ENCODE data around the gene FAM98C.

Gene FAM98C

GRCh38 chr19:38441657-38442348 is 38.9 kb downstream of the FAM98C start:
- Mint-ChIP-seq H3K4me1 (peaks cover 11% of the 10 kb centered on the region), H3K27me3 (ENCODE audit: low read depth) (peaks cover 3% of the 10 kb centered on the region), H3K4me3 (no peak overlapping the region), H3K9me3 (no peaks in the 10 kb centered on the region), H3K27ac (peak overlapping the region in 2 of 3 experiments; percentile 18 to 37), H3K36me3 (ENCODE audit: low read depth) (no peaks in the 10 kb centered on the region)
- no peak for TF ChIP-seq CTCF (IDR thresholded peaks at IDR 0.05; ENCODE audit: unreplicated experiment in 3 of 3)

- Mint-ChIP-seq H3K36me3 (ENCODE audit: low read depth) (no peaks in the 10 kb centered on the region), H3K27me3 (ENCODE audit: low read depth) (peaks cover 3% of the 10 kb centered on the region)
- TF ChIP-seq CTCF (IDR thresholded peaks at IDR 0.05; ENCODE audit: unreplicated experiment in 3 of 3) = no peak
Observed at GRCh38 chr19:38442736-38443135, 39.8 kb downstream of the FAM98C start.

GRCh38 chr19:38443458-38443999 is 40.6 kb downstream of the FAM98C start:
- Mint-ChIP-seq H3K4me1 (peaks cover 5% of the 10 kb centered on the region), H3K36me3 (ENCODE audit: low read depth) (no peaks in the 10 kb centered on the region), H3K4me3 (no peak overlapping the region), H3K9me3 (no peaks in the 10 kb centered on the region), H3K27me3 (ENCODE audit: low read depth) (peaks cover 3% of the 10 kb centered on the region), H3K27ac (no peak overlapping the region)
- TF ChIP-seq CTCF (IDR thresholded peaks at IDR 0.05; ENCODE audit: unreplicated experiment in 3 of 3) = no peak

More at GRCh38 chr19:38442736-38443135, 39.8 kb downstream of the FAM98C start:
- H3K4me1 Mint-ChIP-seq = peaks cover 11% of the 10 kb centered on the region
- H3K27ac Mint-ChIP-seq = no peak overlapping the region
- no peaks in the 10 kb centered on the region for H3K9me3 Mint-ChIP-seq
- no peak overlapping the region for H3K4me3 Mint-ChIP-seq

- peaks cover 5% of the 10 kb centered on the region for H3K4me1 Mint-ChIP-seq
- peaks cover 3% of the 10 kb centered on the region for H3K27me3 Mint-ChIP-seq (ENCODE audit: low read depth)
- H3K36me3 Mint-ChIP-seq (ENCODE audit: low read depth) = peaks cover 4% of the 10 kb centered on the region
- H3K27ac Mint-ChIP-seq = no peak overlapping the region
- no peaks in the 10 kb centered on the region for H3K9me3 Mint-ChIP-seq
- TF ChIP-seq CTCF (IDR thresholded peaks at IDR 0.05; ENCODE audit: unreplicated experiment in 3 of 3) = no peak
- H3K4me3 Mint-ChIP-seq = no peak overlapping the region
Observed at GRCh38 chr19:38444026-38444425, 41.1 kb downstream of the FAM98C start.

- Mint-ChIP-seq H3K27me3 (ENCODE audit: low read depth) (peaks cover 3% of the 10 kb centered on the region), H3K4me1 (peaks cover 5% of the 10 kb centered on the region), H3K9me3 (no peaks in the 10 kb centered on the region), H3K27ac (no peak overlapping the region), H3K36me3 (ENCODE audit: low read depth) (peaks cover 5% of the 10 kb centered on the region), H3K4me3 (no peak overlapping the region)
- TF ChIP-seq CTCF (IDR thresholded peaks at IDR 0.05; ENCODE audit: unreplicated experiment in 3 of 3) = no peak
Observed at GRCh38 chr19:38445362-38445761, 42.5 kb downstream of the FAM98C start.

GRCh38 chr19:38448225-38448624 is 45.3 kb downstream of the FAM98C start:
- Mint-ChIP-seq H3K27me3 (ENCODE audit: low read depth) (peaks cover 3% of the 10 kb centered on the region), H3K4me1 (no peaks in the 10 kb centered on the region), H3K9me3 (no peaks in the 10 kb centered on the region), H3K4me3 (no peak overlapping the region), H3K36me3 (ENCODE audit: low read depth) (peaks cover 8% of the 10 kb centered on the region), H3K27ac (no peak overlapping the region)
- TF ChIP-seq CTCF (IDR thresholded peaks at IDR 0.05; ENCODE audit: unreplicated experiment in 3 of 3) = no peak

Measured in nephron (organoid).